Caco-2 (cell line): ENCODE data around the gene SLC16A2. TPM values are rescaled to one million over a fixed set of nuclear protein-coding genes. Genes with fewer than 3 reads are reported as not detected.
A peak's percentile ranks its signal among the peaks of the same experiment; 100 is the strongest.

Source experiments
- BruUV-seq: library from RNA; stranded (reverse); fragments of 400-500 nt; replicated peaks from 2 replicates; lab custom pipeline; 2021; lab: Mats Ljungman, UMichigan
- CTCF ChIA-PET: fragments of 300-600 bp; sonication (Branson Sonifier 250); formaldehyde crosslinking; loops from one replicate; lab custom pipeline; 2022; ENCODE audit warnings: antibody characterized with exemption; lab: Charles Lee
- POLR2A ChIA-PET: fragments of 300-600 bp; sonication (Branson Sonifier 250); formaldehyde crosslinking; loops from one replicate; lab custom pipeline; 2022; ENCODE audit warnings: antibody characterized with exemption; lab: Charles Lee
- DNase-seq, 2 experiments: peaks; one replicate each; pipeline versions ENCODE4 v3.0.0 to v3.0.0-alpha.2; 2020 to 2022
- H3K27me3 ChIP-seq: replicated peaks from 2 replicates; pipeline ENCODE4 v1.6.0; 2011; ENCODE audit warnings: low read length; ENCODE audit not compliant: control insufficient read depth, insufficient read depth
- H3K36me3 ChIP-seq: 2 replicates; pipeline ENCODE4 v1.5.1; 2011; ENCODE audit warnings: low read length; ENCODE audit not compliant: control insufficient read depth, insufficient read depth
- H3K4me1 ChIP-seq: fragments of 250-450 bp; sonication (Bioruptor Pico); 2 replicates; pipeline ENCODE4 v1.5.1; 2020; ENCODE audit warnings: mild to moderate bottlenecking
- H3K4me3 ChIP-seq: 2 replicates; pipeline ENCODE4 v1.5.1; 2011; ENCODE audit warnings: low read depth, mild to moderate bottlenecking, control low read depth, low read length
- H3K9me3 ChIP-seq: fragments of 250-450 bp; sonication (Bioruptor Pico); 2 replicates; pipeline ENCODE4 v1.5.1; 2020; ENCODE audit warnings: mild to moderate bottlenecking, moderate library complexity
- H3K27ac Mint-ChIP-seq: one replicate; pipeline ENCODE4 v1.8.0; 2022; ENCODE audit warnings: mixed read lengths; ENCODE audit not compliant: unreplicated experiment
- H3K27me3 Mint-ChIP-seq: one replicate; pipeline ENCODE4 v1.8.0; 2022; ENCODE audit warnings: mixed read lengths; ENCODE audit not compliant: insufficient read depth, unreplicated experiment
- H3K36me3 Mint-ChIP-seq: one replicate; pipeline ENCODE4 v1.8.0; 2022; ENCODE audit warnings: mild to moderate bottlenecking, mixed read lengths; ENCODE audit not compliant: insufficient read depth, unreplicated experiment
- H3K4me1 Mint-ChIP-seq: one replicate; pipeline ENCODE4 v1.8.0; 2022; ENCODE audit warnings: low read depth, mixed read lengths; ENCODE audit not compliant: unreplicated experiment
- H3K4me3 Mint-ChIP-seq: one replicate; pipeline ENCODE4 v1.8.0; 2022; ENCODE audit warnings: mild to moderate bottlenecking, moderate library complexity, mixed read lengths; ENCODE audit not compliant: unreplicated experiment
- H3K9me3 Mint-ChIP-seq: one replicate; pipeline ENCODE4 v1.8.0; 2022; ENCODE audit warnings: mixed read lengths; ENCODE audit not compliant: unreplicated experiment
- CTCF ChIP-seq, 2 experiments: fragments of 200-600 bp in 1 of 2; IDR thresholded peaks; 1 replicate in 1 of 2; 2 replicates in 1 of 2; pipeline versions ENCODE4 v1.5.1 to v1.8.0; 2011 to 2022; ENCODE audit warnings: antibody characterized with exemption in 1 of 2, control low read depth in 1 of 2, inconsistent platforms in 1 of 2, low read depth in 1 of 2, low read length in 1 of 2, mild to moderate bottlenecking in 1 of 2, moderate library complexity in 1 of 2; ENCODE audit not compliant: insufficient read depth in 1 of 2, severe bottlenecking in 1 of 2, unreplicated experiment in 1 of 2
- intact Hi-C: fragments of 100-400 bp; cut with micrococcal nuclease; formaldehyde crosslinking; loops from one replicate; pipeline ENCODE4 v1.10.0; 2022; ENCODE audit not compliant: unreplicated experiment
- total RNA-seq: library from RNA; stranded (reverse); gene quantifications from 2 replicates; pipeline ENCODE4 v1.2.3, GENCODE V29; 2022

The SLC16A2 gene
- total RNA-seq, 1 experiment from 2014 or later: 0.34 TPM

- peak overlapping the region; percentile 73 for H3K4me3 Mint-ChIP-seq
- CTCF ChIA-PET: no interaction called here
- H3K27ac Mint-ChIP-seq: no peak overlapping the region
- H3K27me3 Mint-ChIP-seq: peaks cover 2% of the 10 kb centered on the region
- Histone ChIP-seq H3K27me3 (no peaks in the 10 kb centered on the region), H3K36me3 (no peaks in the 10 kb centered on the region), H3K4me3 (peak overlapping the region; percentile 42), H3K9me3 (no peaks in the 10 kb centered on the region), H3K4me1 (no peaks in the 10 kb centered on the region)
- peak; percentile 15 to 34 for TF ChIP-seq CTCF (IDR thresholded peaks at IDR 0.05; ENCODE audit: insufficient read depth in 1 of 2, low read depth in 1 of 2, low read length in 1 of 2, severe bottlenecking in 1 of 2, unreplicated experiment in 1 of 2)
- BruUV-seq: no TSS peak
- DNase-seq: peak; percentile 45 to 53
- H3K4me1 Mint-ChIP-seq: no peaks in the 10 kb centered on the region
- no peaks in the 10 kb centered on the region for H3K9me3 Mint-ChIP-seq
- no peaks in the 10 kb centered on the region for H3K36me3 Mint-ChIP-seq
- POLR2A ChIA-PET: no interaction called here
- intact Hi-C loops: loop anchor here (5.0 kb wide), 1 partner anchor 154 kb away; no protein-coding TSS in a partner anchor
These were observed 115.0 kb downstream of the SLC16A2 start for GRCh38 chrX:74536152-74536831.

GRCh38 chrX:74536832-74537371 is 115.6 kb downstream of the SLC16A2 start:
- H3K4me1 Mint-ChIP-seq: no peaks in the 10 kb centered on the region
- Histone ChIP-seq H3K9me3 (no peaks in the 10 kb centered on the region), H3K4me1 (no peaks in the 10 kb centered on the region), H3K36me3 (no peaks in the 10 kb centered on the region), H3K4me3 (peak overlapping the region; percentile 42), H3K27me3 (no peaks in the 10 kb centered on the region)
- CTCF ChIA-PET: no interaction called here
- H3K36me3 Mint-ChIP-seq: no peaks in the 10 kb centered on the region
- no peak for TF ChIP-seq CTCF (IDR thresholded peaks at IDR 0.05; ENCODE audit: insufficient read depth in 1 of 2, low read depth in 1 of 2, low read length in 1 of 2, severe bottlenecking in 1 of 2, unreplicated experiment in 1 of 2)
- no peak overlapping the region for H3K27ac Mint-ChIP-seq
- intact Hi-C loops: loop anchor here (5.0 kb wide), 1 partner anchor 155 kb away; no protein-coding TSS in a partner anchor
- H3K9me3 Mint-ChIP-seq: no peaks in the 10 kb centered on the region
- DNase-seq: no peak
- peak overlapping the region; percentile 73 for H3K4me3 Mint-ChIP-seq
- H3K27me3 Mint-ChIP-seq: peaks cover 2% of the 10 kb centered on the region
- BruUV-seq: no TSS peak
- POLR2A ChIA-PET: no interaction called here

GRCh38 chrX:74540635-74541249 is 119.4 kb downstream of the SLC16A2 start:
- H3K27me3 ChIP-seq: no peaks in the 10 kb centered on the region
- H3K36me3 ChIP-seq: no peaks in the 10 kb centered on the region
- H3K9me3 ChIP-seq: no peaks in the 10 kb centered on the region
- intact Hi-C loops: no loop called here
- Mint-ChIP-seq H3K4me3 (no peak overlapping the region), H3K4me1 (no peaks in the 10 kb centered on the region), H3K9me3 (no peaks in the 10 kb centered on the region), H3K27ac (no peak overlapping the region), H3K36me3 (no peaks in the 10 kb centered on the region), H3K27me3 (no peaks in the 10 kb centered on the region)
- H3K4me3 ChIP-seq: no peak overlapping the region
- no peak for DNase-seq
- CTCF ChIA-PET: no interaction called here
- no TSS peak for BruUV-seq
- POLR2A ChIA-PET: no interaction called here
- no peaks in the 10 kb centered on the region for H3K4me1 ChIP-seq
- no peak for TF ChIP-seq CTCF (IDR thresholded peaks at IDR 0.05; ENCODE audit: insufficient read depth in 1 of 2, low read depth in 1 of 2, low read length in 1 of 2, severe bottlenecking in 1 of 2, unreplicated experiment in 1 of 2)
